Neural progenitor cell (in vitro differentiated cells): ENCODE results near the gene MED1.

Experiments used
- EZH2 ChIP-seq: fragments of 200-600 bp; sonication (generic); IDR thresholded peaks from 2 replicates; pipeline ENCODE4 v1.6.1; 2017; ENCODE audit warnings: antibody characterized with exemption, mild to moderate bottlenecking, moderate library complexity
- EZH2phosphoT487 ChIP-seq: fragments of 200-600 bp; sonication (generic); IDR thresholded peaks from 2 replicates; pipeline ENCODE4 v1.6.1; 2017; ENCODE audit warnings: antibody characterized with exemption
- TF ChIP-seq, protein P1 (sequence below): fragments of 200-600 bp; sonication (generic); IDR thresholded peaks from 2 replicates; pipeline ENCODE4 v1.5.1; 2017; ENCODE audit warnings: antibody characterized with exemption, mild to moderate bottlenecking

DNA sequence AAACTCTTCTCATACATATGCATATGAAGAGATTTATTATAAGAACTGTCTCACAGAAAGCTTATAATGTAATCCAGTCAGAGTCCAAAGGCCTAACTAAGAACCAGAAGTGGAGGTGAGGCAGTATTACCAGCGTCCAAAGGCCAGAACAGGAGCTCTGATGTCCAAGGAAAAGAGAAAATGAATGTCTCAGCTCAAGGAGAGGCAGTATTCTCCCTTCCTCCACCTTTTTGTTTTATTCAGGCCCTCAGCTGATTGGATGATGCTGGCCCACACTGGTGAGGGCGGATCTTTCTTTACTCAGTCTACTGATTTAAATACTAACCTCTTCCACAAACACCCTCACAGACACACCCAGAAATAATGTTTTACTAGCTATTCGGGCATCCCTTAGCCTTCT is 93.1 kb downstream of the MED1 start:
- TF ChIP-seq, protein P1, sequence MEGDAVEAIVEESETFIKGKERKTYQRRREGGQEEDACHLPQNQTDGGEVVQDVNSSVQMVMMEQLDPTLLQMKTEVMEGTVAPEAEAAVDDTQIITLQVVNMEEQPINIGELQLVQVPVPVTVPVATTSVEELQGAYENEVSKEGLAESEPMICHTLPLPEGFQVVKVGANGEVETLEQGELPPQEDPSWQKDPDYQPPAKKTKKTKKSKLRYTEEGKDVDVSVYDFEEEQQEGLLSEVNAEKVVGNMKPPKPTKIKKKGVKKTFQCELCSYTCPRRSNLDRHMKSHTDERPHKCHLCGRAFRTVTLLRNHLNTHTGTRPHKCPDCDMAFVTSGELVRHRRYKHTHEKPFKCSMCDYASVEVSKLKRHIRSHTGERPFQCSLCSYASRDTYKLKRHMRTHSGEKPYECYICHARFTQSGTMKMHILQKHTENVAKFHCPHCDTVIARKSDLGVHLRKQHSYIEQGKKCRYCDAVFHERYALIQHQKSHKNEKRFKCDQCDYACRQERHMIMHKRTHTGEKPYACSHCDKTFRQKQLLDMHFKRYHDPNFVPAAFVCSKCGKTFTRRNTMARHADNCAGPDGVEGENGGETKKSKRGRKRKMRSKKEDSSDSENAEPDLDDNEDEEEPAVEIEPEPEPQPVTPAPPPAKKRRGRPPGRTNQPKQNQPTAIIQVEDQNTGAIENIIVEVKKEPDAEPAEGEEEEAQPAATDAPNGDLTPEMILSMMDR: no peak
- TF ChIP-seq EZH2 (no peak), EZH2phosphoT487 (no peak)
